IMR-90 (cell line): Measurements from ENCODE around the gene FAM83E. TPM values are rescaled to one million over a fixed set of nuclear protein-coding genes. Genes with fewer than 3 reads are reported as not detected.

ENCODE experiments used
- ATAC-seq: fragments of 200-7000 bp; cut with Tn5 transposase; 2 replicates; pipeline ENCODE4 v1.9.1; 2020; ENCODE audit warnings: low read depth, mild to moderate bottlenecking, moderate library complexity
- BruUV-seq: library from RNA; stranded (reverse); fragments of 400-500 nt; replicated peaks from 2 replicates; lab custom pipeline; 2021; lab: Mats Ljungman, UMichigan
- CTCF ChIA-PET: fragments of 300-600 bp; formaldehyde crosslinking; extraction: SDS; loops from one replicate; lab custom pipeline; 2021; ENCODE audit warnings: antibody characterized with exemption; lab: Yijun Ruan, JAX
- POLR2A ChIA-PET: fragments of 300-600 bp; sonication (Branson Sonifier 250); formaldehyde crosslinking; loops from one replicate; lab custom pipeline; 2022; ENCODE audit warnings: antibody characterized with exemption; ENCODE audit not compliant: unreplicated experiment; lab: Charles Lee
- DNase-seq: peaks from one replicate; pipeline ENCODE4 v3.0.0; 2013
- H2AFZ ChIP-seq: replicated peaks from 2 replicates; pipeline ENCODE3; 2013; ENCODE audit warnings: low read length, mild to moderate bottlenecking; ENCODE audit not compliant: poor library complexity
- H2AK5ac ChIP-seq: 2 replicates; pipeline ENCODE4 v1.6.1; 2013; ENCODE audit warnings: low read depth, low read length, inconsistent platforms
- H2AK9ac ChIP-seq: replicated peaks from 2 replicates; pipeline ENCODE3; 2013; ENCODE audit warnings: mild to moderate bottlenecking, low read depth, low read length, moderate library complexity; ENCODE audit not compliant: poor library complexity
- H2BK120ac ChIP-seq: 2 replicates; pipeline ENCODE4 v1.6.1; 2013; ENCODE audit warnings: low read depth, low read length, inconsistent platforms
- H2BK15ac ChIP-seq: 3 replicates; pipeline ENCODE4 v1.6.1; 2013; ENCODE audit warnings: low read depth, low read length, inconsistent platforms
- H2BK20ac ChIP-seq: 2 replicates; pipeline ENCODE4 v1.6.1; 2013; ENCODE audit warnings: low read depth, mild to moderate bottlenecking, inconsistent platforms, low read length, moderate library complexity
- H2BK5ac ChIP-seq: 2 replicates; pipeline ENCODE4 v1.6.1; 2013; ENCODE audit warnings: mild to moderate bottlenecking, low read depth, low read length, inconsistent platforms; ENCODE audit not compliant: poor library complexity, severe bottlenecking
- H3K14ac ChIP-seq: replicated peaks from 2 replicates; pipeline ENCODE4 v1.6.1; 2013; ENCODE audit warnings: low read depth, low read length, inconsistent platforms
- H3K18ac ChIP-seq: 2 replicates; pipeline ENCODE4 v1.6.1; 2013; ENCODE audit warnings: low read depth, low read length, control low read depth
- H3K23ac ChIP-seq: 2 replicates; pipeline ENCODE4 v1.6.1; 2013; ENCODE audit warnings: low read depth, low read length, inconsistent platforms
- H3K27ac ChIP-seq: 2 replicates; pipeline ENCODE4 v1.5.1; 2013; ENCODE audit warnings: mild to moderate bottlenecking, control low read depth, low read length; ENCODE audit not compliant: insufficient read depth
- H3K27me3 ChIP-seq: 2 replicates; pipeline ENCODE4 v1.6.1; 2013; ENCODE audit warnings: low read length; ENCODE audit not compliant: control insufficient read depth, insufficient read depth
- H3K36me3 ChIP-seq: 2 replicates; pipeline ENCODE4 v1.6.1; 2013; ENCODE audit warnings: low read length, mixed read lengths; ENCODE audit not compliant: control insufficient read depth, insufficient read depth
- H3K4ac ChIP-seq: 2 replicates; pipeline ENCODE4 v1.6.1; 2013; ENCODE audit warnings: low read depth, low read length, inconsistent platforms
- H3K4me1 ChIP-seq: 2 replicates; pipeline ENCODE4 v1.6.1; 2013; ENCODE audit warnings: low read length, mixed read lengths; ENCODE audit not compliant: control insufficient read depth, insufficient read depth
- H3K4me2 ChIP-seq: 2 replicates; pipeline ENCODE4 v1.6.1; 2013; ENCODE audit warnings: low read depth, mild to moderate bottlenecking, control low read depth, low read length, moderate library complexity
- H3K4me3 ChIP-seq: 2 replicates; pipeline ENCODE4 v1.5.1; 2013; ENCODE audit warnings: low read depth, mild to moderate bottlenecking, control low read depth, low read length, moderate library complexity; ENCODE audit not compliant: insufficient read depth
- H3K56ac ChIP-seq: 2 replicates; pipeline ENCODE4 v1.6.1; 2013; ENCODE audit warnings: low read length, inconsistent platforms; ENCODE audit not compliant: insufficient read depth; ENCODE audit errors: extremely low read depth
- H3K79me1 ChIP-seq, 2 experiments: 2 replicates each; pipeline ENCODE4 v1.6.1; 2013; ENCODE audit warnings: low read length in 2 of 2, inconsistent platforms in 1 of 2, low read depth in 1 of 2
- H3K9ac ChIP-seq: 2 replicates; pipeline ENCODE4 v1.6.1; 2013; ENCODE audit warnings: low read depth, low read length, control low read depth
- H3K9me1 ChIP-seq: 2 replicates; pipeline ENCODE4 v1.6.1; 2013; ENCODE audit warnings: low read length, inconsistent platforms; ENCODE audit not compliant: insufficient read depth
- H3K9me3 ChIP-seq: 2 replicates; pipeline ENCODE4 v1.6.1; 2013; ENCODE audit warnings: low read length; ENCODE audit not compliant: control insufficient read depth, insufficient read depth
- H4K20me1 ChIP-seq: 2 replicates; pipeline ENCODE4 v1.6.1; 2013; ENCODE audit warnings: low read length, inconsistent platforms; ENCODE audit not compliant: insufficient read depth
- H4K5ac ChIP-seq: 2 replicates; pipeline ENCODE4 v1.6.1; 2013; ENCODE audit warnings: mild to moderate bottlenecking, low read depth, low read length, control low read depth
- H4K8ac ChIP-seq, 2 experiments: 2 replicates each; pipeline ENCODE4 v1.6.1; 2013; ENCODE audit warnings: low read depth in 2 of 2, low read length in 2 of 2, control low read depth in 1 of 2, inconsistent platforms in 1 of 2
- H4K91ac ChIP-seq: 2 replicates; pipeline ENCODE4 v1.6.1; 2013; ENCODE audit warnings: low read depth, low read length, inconsistent platforms; ENCODE audit not compliant: insufficient read depth
- BHLHE40 ChIP-seq: fragments of 150-350 bp; IDR thresholded peaks from 2 replicates; pipeline ENCODE4 v1.6.1; 2016; ENCODE audit warnings: mild to moderate bottlenecking, low read depth, low read length
- CEBPB ChIP-seq: IDR thresholded peaks from 2 replicates; pipeline ENCODE4 v1.6.1; 2012; ENCODE audit warnings: low read depth, low read length, improper control_type of control experiment
- CHD1 ChIP-seq: IDR thresholded peaks from 2 replicates; pipeline ENCODE4 v1.6.1; 2012; ENCODE audit warnings: low read depth, low read length, improper control_type of control experiment
- CTCF ChIP-seq: conservative IDR thresholded peaks from 2 replicates; pipeline ENCODE4 v1.5.1; 2012; ENCODE audit warnings: mild to moderate bottlenecking, low read depth, low read length, improper control_type of control experiment
- FOS ChIP-seq: fragments of 150-350 bp; IDR thresholded peaks from 2 replicates; pipeline ENCODE4 v1.6.1; 2016; ENCODE audit warnings: low read depth, low read length
- MAFK ChIP-seq: IDR thresholded peaks from 2 replicates; pipeline ENCODE4 v1.6.1; 2012; ENCODE audit warnings: low read depth, low read length, improper control_type of control experiment
- MAZ ChIP-seq: IDR thresholded peaks from 2 replicates; pipeline ENCODE4 v1.6.1; 2012; ENCODE audit warnings: low read depth, mild to moderate bottlenecking, low read length, improper control_type of control experiment, moderate library complexity, borderline replicate concordance
- MXI1 ChIP-seq: IDR thresholded peaks from 2 replicates; pipeline ENCODE4 v1.6.1; 2012; ENCODE audit warnings: low read depth, mild to moderate bottlenecking, low read length, moderate library complexity, borderline replicate concordance
- NFE2L2 ChIP-seq: fragments of 150-350 bp; IDR thresholded peaks from 2 replicates; pipeline ENCODE4 v1.6.1; 2016; ENCODE audit warnings: low read depth, mild to moderate bottlenecking, low read length
- POLR2A ChIP-seq: IDR thresholded peaks from 2 replicates; pipeline ENCODE4 v1.6.1; 2012; ENCODE audit warnings: mild to moderate bottlenecking, low read depth, low read length
- RAD21 ChIP-seq: IDR thresholded peaks from 2 replicates; pipeline ENCODE4 v1.6.1; 2012; ENCODE audit warnings: low read length, improper control_type of control experiment
- RCOR1 ChIP-seq: IDR thresholded peaks from 2 replicates; pipeline ENCODE4 v1.6.1; 2012; ENCODE audit warnings: mild to moderate bottlenecking, low read length, improper control_type of control experiment; ENCODE audit not compliant: insufficient replicate concordance
- RFX5 ChIP-seq: IDR thresholded peaks from 2 replicates; pipeline ENCODE4 v1.8.0; 2012; ENCODE audit warnings: low read depth, mild to moderate bottlenecking, low read length, moderate library complexity
- SMC3 ChIP-seq: fragments of 150-350 bp; IDR thresholded peaks from 2 replicates; pipeline ENCODE4 v1.6.1; 2016; ENCODE audit warnings: low read depth, mild to moderate bottlenecking, antibody characterized with exemption, low read length, moderate library complexity
- USF2 ChIP-seq: fragments of 150-350 bp; IDR thresholded peaks from 2 replicates; pipeline ENCODE4 v1.6.1; 2017; ENCODE audit warnings: mild to moderate bottlenecking, antibody characterized with exemption, low read length, low read depth
- WGBS, 2 experiments: methylation state at CpG; one replicate each; pipeline versions ENCODE4 v1.1.5 to v1.1.7; 2013; ENCODE audit warnings: missing lambda C conversion rate in 2 of 2; ENCODE audit not compliant: insufficient read length in 1 of 2; ENCODE audit errors: extremely low coverage in 2 of 2; 5-methylcytosine and 5-hydroxymethylcytosine counted together
- dilution Hi-C: fragments of 300-500 bp; cut with HindIII; formaldehyde crosslinking; loops from one replicate; pipeline ENCODE4 v1.14.3; 2018; ENCODE audit warnings: low sequenced_read_pairs; ENCODE audit not compliant: unreplicated experiment
- in situ Hi-C: fragments of 300-500 bp; cut with MboI; formaldehyde crosslinking; loops from 3 replicates; pipeline ENCODE4 v1.14.3; 2019; ENCODE audit warnings: low sequenced_read_pairs, inconsistent platforms, mixed read lengths
- intact Hi-C: fragments of 100-400 bp; cut with micrococcal nuclease; formaldehyde crosslinking; loops from 2 replicates; pipeline ENCODE4 v1.10.0; 2022
- polyA plus RNA-seq, 3 experiments: library from polyadenylated mRNA; depleted of rRNA; stranded (reverse); fragments of >200 nt; gene quantifications; 2 replicates each; pipeline ENCODE4 v1.2.3, GENCODE V29; 2012; ENCODE audit warnings: low replicate concordance in 1 of 3
- total RNA-seq: library from RNA; depleted of rRNA; stranded (reverse); fragments of >200 nt; gene quantifications from 2 replicates; pipeline ENCODE4 v1.2.3, GENCODE V29; 2012

FAM83E gene
- total and polyA plus RNA-seq, 2 of the 4 experiments (the other 2 are of a cell fraction) = 0.05 to 0.36 TPM

- Histone ChIP-seq H2BK15ac (no peak overlapping the region), H3K18ac (no peak overlapping the region), H2AFZ (peak overlapping the region; percentile 68), H3K4ac (no peak overlapping the region), H2BK120ac (no peak overlapping the region), H3K14ac (no peak overlapping the region), H4K20me1 (no peaks in the 10 kb centered on the region), H4K8ac (peak overlapping the region in 1 of 2 experiments; percentile 54; a peak in 1 of 4 replicates), H4K91ac (no peak overlapping the region), H3K9ac (no peak overlapping the region), H4K5ac (no peak overlapping the region), H3K56ac (no peak overlapping the region), H2BK5ac (no peak overlapping the region), H3K27me3 (no peaks in the 10 kb centered on the region), H2AK9ac (no peak overlapping the region), H2BK20ac (no peak overlapping the region), H3K23ac (no peak overlapping the region), H3K9me1 (peaks cover 3% of the 10 kb centered on the region; the same call in 1 of the 2 replicates), H3K27ac (no peak overlapping the region), H3K4me2 (peak overlapping the region; percentile 45), H3K79me1 (no peaks in the 10 kb centered on the region), H3K4me1 (peaks cover 3% of the 10 kb centered on the region), H3K4me3 (no peak overlapping the region), H3K9me3 (no peaks in the 10 kb centered on the region), H2AK5ac (no peak overlapping the region), H3K36me3 (no peaks in the 10 kb centered on the region)
- POLR2A ChIA-PET = no interaction called here
- intact Hi-C loops (no loop called here), dilution Hi-C loops (no loop called here), in situ Hi-C loops (no loop called here)
- no TSS peak for BruUV-seq
- DNase-seq (peak; percentile 86), ATAC-seq (peak; percentile 82)
- WGBS, 2 experiments = 91% methylated on average over 31 of the region's 35 CpGs; no CpG with 5 or more reads in 1 of the 2 experiments
- CTCF ChIA-PET = no interaction called here
- TF ChIP-seq RAD21 (no peak), BHLHE40 (peak; percentile 29; the same call in 1 of the 2 replicates), RFX5 (peak; percentile 97), CHD1 (no peak), SMC3 (no peak), CTCF (no peak), RCOR1 (no peak), USF2 (no peak), MAFK (no peak), POLR2A (no peak), NFE2L2 (no peak), CEBPB (no peak), MXI1 (no peak), FOS (no peak), MAZ (peak; percentile 29; the same call in 1 of the 2 replicates)
Observed at GRCh38 chr19:48660852-48661710, 46.2 kb upstream of the FAM83E start.
